DOHH2 (cell line): ENCODE results near the gene MGRN1.

ENCODE experiments used
- CTCF ChIP-seq: fragments of 200-600 bp; sonication (generic); IDR thresholded peaks from one replicate; pipeline ENCODE4 v1.5.1; 2014; ENCODE audit warnings: antibody characterized with exemption, mild to moderate bottlenecking, low read depth, low read length; ENCODE audit not compliant: poor library complexity, severe bottlenecking
- EZH2phosphoT487 ChIP-seq: fragments of 200-600 bp; sonication (generic); IDR thresholded peaks from 2 replicates; pipeline ENCODE4 v1.6.1; 2017; ENCODE audit warnings: borderline replicate concordance, mild to moderate bottlenecking, antibody characterized with exemption, low read length, moderate library complexity, mixed read lengths

GRCh38 chr16:4694642-4695451 lies 70.2 kb downstream of the MGRN1 start:
- TF ChIP-seq CTCF (no peak), EZH2phosphoT487 (no peak)
